ENCODE results near the gene ENPEP.
"Not testable (repeated sequence)": the region's sequence is repeated elsewhere in the genome, so short reads cannot be mapped to it uniquely, and the experiment has no call there.

Gene ENPEP

GRCh38 chr4:110543577-110543976 is 67.6 kb downstream of the ENPEP start:
- Histone ChIP-seq H3K4me3 (no peak overlapping the region), H3K36me3 (no peaks in the 10 kb centered on the region), H3K9me3 (no peaks in the 10 kb centered on the region), H3K27ac (no peak overlapping the region), H3K27me3 (no peaks in the 10 kb centered on the region), H3K4me1 (no peaks in the 10 kb centered on the region)
- intact Hi-C loops (cut with DNase I; ENCODE audit: low total_unique reads), result no loop called here
- no peak for DNase-seq
- no peak for TF ChIP-seq CTCF (IDR thresholded peaks at IDR 0.05)

GRCh38 chr4:110544594-110544993 is 68.6 kb downstream of the ENPEP start:
- intact Hi-C loops (cut with DNase I; ENCODE audit: low total_unique reads), result no loop called here
- Histone ChIP-seq H3K27me3 (no peaks in the 10 kb centered on the region), H3K9me3 (no peaks in the 10 kb centered on the region), H3K27ac (no peak overlapping the region), H3K4me1 (no peaks in the 10 kb centered on the region), H3K36me3 (no peaks in the 10 kb centered on the region), H3K4me3 (no peak overlapping the region)
- TF ChIP-seq CTCF (IDR thresholded peaks at IDR 0.05), result no peak
- no peak for DNase-seq

- intact Hi-C loops (cut with DNase I; ENCODE audit: low total_unique reads), result no loop called here
- TF ChIP-seq CTCF (IDR thresholded peaks at IDR 0.05), result no peak
Measured at GRCh38 chr4:110550260-110550659, 74.3 kb downstream of the ENPEP start.

GRCh38 chr4:110553197-110553596 is 77.2 kb downstream of the ENPEP start:
- H3K9me3 ChIP-seq, result no peaks in the 10 kb centered on the region
- TF ChIP-seq CTCF (IDR thresholded peaks at IDR 0.05), result no peak
- DNase-seq, result no peak
- no peak overlapping the region for H3K4me3 ChIP-seq
- no peaks in the 10 kb centered on the region for H3K36me3 ChIP-seq
- peaks cover 0 to 2% of the 10 kb centered on the region in 2 donors for H3K27me3 ChIP-seq
- no peaks in the 10 kb centered on the region for H3K4me1 ChIP-seq
- no peak overlapping the region for H3K27ac ChIP-seq
- intact Hi-C loops (cut with DNase I; ENCODE audit: low total_unique reads), result no loop called here

More at GRCh38 chr4:110550260-110550659, 74.3 kb downstream of the ENPEP start:
- H3K4me3 ChIP-seq, result no peak overlapping the region
- H3K27me3 ChIP-seq, result peaks cover 0 to 2% of the 10 kb centered on the region in 2 donors
- no peak overlapping the region for H3K27ac ChIP-seq
- no peaks in the 10 kb centered on the region for H3K9me3 ChIP-seq
- H3K36me3 ChIP-seq, result no peaks in the 10 kb centered on the region
- DNase-seq, result no peak
- H3K4me1 ChIP-seq, result no peaks in the 10 kb centered on the region

- no peaks in the 10 kb centered on the region for H3K9me3 ChIP-seq
- H3K4me1 ChIP-seq, result no peaks in the 10 kb centered on the region
- intact Hi-C loops (cut with DNase I; ENCODE audit: low total_unique reads), result no loop called here
- no peak for DNase-seq
- no peak for TF ChIP-seq CTCF (IDR thresholded peaks at IDR 0.05)
- no peak overlapping the region for H3K27ac ChIP-seq
- H3K4me3 ChIP-seq, result no peak overlapping the region
- no peaks in the 10 kb centered on the region for H3K27me3 ChIP-seq
- H3K36me3 ChIP-seq, result no peaks in the 10 kb centered on the region
Measured at GRCh38 chr4:110567214-110567613, 91.3 kb downstream of the ENPEP start.

- H3K27me3 ChIP-seq; H3K4me3 ChIP-seq; intact Hi-C loops (cut with DNase I; ENCODE audit: low total_unique reads); H3K36me3 ChIP-seq; H3K27ac ChIP-seq; H3K4me1 ChIP-seq; H3K9me3 ChIP-seq; DNase-seq: not testable (repeated sequence)
Measured at GRCh38 chr4:110576696-110577095, 100.7 kb downstream of the ENPEP start.
